GM06990 (cell line): Measurements from ENCODE around the gene GRIN2D.

ENCODE experiments used
- DNase-seq: peaks from one replicate; pipeline ENCODE4 v3.0.0-alpha.2; 2011; ENCODE audit not compliant: insufficient read length; ENCODE audit errors: extremely low read depth
- H3K27me3 ChIP-seq: replicated peaks from 2 replicates; pipeline ENCODE4 v1.6.0; 2011; ENCODE audit warnings: low read length; ENCODE audit not compliant: control insufficient read depth, insufficient read depth
- H3K36me3 ChIP-seq: 2 replicates; pipeline ENCODE4 v1.5.1; 2011; ENCODE audit warnings: low read length; ENCODE audit not compliant: control insufficient read depth, insufficient read depth
- H3K4me3 ChIP-seq: replicated peaks from 2 replicates; pipeline ENCODE4 v1.5.1; 2011; ENCODE audit warnings: low read depth, mild to moderate bottlenecking, control low read depth, low read length
- TF ChIP-seq, protein P1 (sequence below): IDR thresholded peaks from 2 replicates; pipeline ENCODE4 v1.5.1; 2011; ENCODE audit warnings: low read length, control low read depth, mild to moderate bottlenecking, inconsistent platforms; ENCODE audit not compliant: insufficient read depth, poor library complexity, severe bottlenecking

GRIN2D gene

DNA sequence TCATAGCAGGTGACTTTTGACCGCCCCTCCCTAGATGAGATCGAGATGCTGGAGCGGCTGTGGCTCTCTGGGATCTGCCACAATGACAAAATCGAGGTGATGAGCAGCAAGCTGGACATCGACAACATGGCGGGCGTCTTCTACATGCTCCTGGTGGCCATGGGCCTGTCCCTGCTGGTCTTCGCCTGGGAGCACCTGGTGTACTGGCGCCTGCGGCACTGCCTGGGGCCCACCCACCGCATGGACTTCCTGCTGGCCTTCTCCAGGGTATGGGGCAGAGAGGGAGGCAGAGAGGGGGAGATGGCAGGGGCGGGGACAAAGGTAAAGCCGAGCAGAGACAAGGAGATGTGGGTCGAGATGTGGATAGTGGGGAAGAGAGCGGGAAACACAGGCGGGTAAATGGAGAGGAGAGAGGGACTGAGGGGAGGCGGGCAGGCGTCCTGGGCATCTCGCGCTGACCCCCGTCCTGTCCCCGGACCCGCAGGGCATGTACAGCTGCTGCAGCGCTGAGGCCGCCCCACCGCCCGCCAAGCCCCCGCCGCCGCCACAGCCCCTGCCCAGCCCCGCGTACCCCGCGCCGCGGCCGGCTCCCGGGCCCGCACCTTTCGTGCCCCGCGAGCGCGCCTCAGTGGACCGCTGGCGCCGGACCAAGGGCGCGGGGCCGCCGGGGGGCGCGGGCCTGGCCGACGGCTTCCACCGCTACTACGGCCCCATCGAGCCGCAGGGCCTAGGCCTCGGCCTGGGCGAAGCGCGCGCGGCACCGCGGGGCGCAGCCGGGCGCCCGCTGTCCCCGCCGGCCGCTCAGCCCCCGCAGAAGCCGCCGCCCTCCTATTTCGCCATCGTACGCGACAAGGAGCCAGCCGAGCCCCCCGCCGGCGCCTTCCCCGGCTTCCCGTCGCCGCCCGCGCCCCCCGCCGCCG, 48.9 kb downstream of the GRIN2D start:
- Histone ChIP-seq H3K4me3 (no peak overlapping the region), H3K27me3 (no peaks in the 10 kb centered on the region; the same call in 1 of the 2 replicates), H3K36me3 (no peaks in the 10 kb centered on the region; the same call in 1 of the 2 replicates)
- DNase-seq, result no peak
- TF ChIP-seq, protein P1, sequence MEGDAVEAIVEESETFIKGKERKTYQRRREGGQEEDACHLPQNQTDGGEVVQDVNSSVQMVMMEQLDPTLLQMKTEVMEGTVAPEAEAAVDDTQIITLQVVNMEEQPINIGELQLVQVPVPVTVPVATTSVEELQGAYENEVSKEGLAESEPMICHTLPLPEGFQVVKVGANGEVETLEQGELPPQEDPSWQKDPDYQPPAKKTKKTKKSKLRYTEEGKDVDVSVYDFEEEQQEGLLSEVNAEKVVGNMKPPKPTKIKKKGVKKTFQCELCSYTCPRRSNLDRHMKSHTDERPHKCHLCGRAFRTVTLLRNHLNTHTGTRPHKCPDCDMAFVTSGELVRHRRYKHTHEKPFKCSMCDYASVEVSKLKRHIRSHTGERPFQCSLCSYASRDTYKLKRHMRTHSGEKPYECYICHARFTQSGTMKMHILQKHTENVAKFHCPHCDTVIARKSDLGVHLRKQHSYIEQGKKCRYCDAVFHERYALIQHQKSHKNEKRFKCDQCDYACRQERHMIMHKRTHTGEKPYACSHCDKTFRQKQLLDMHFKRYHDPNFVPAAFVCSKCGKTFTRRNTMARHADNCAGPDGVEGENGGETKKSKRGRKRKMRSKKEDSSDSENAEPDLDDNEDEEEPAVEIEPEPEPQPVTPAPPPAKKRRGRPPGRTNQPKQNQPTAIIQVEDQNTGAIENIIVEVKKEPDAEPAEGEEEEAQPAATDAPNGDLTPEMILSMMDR, result no peak

DNA sequence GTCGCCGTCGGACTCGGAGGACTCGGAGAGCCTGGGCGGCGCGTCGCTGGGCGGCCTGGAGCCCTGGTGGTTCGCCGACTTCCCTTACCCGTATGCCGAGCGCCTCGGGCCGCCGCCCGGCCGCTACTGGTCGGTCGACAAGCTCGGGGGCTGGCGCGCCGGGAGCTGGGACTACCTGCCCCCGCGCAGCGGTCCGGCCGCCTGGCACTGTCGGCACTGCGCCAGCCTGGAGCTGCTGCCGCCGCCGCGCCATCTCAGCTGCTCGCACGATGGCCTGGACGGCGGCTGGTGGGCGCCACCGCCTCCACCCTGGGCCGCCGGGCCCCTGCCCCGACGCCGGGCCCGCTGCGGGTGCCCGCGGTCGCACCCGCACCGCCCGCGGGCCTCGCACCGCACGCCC, 49.8 kb downstream of the GRIN2D start:
- Histone ChIP-seq H3K36me3 (no peaks in the 10 kb centered on the region; the same call in 1 of the 2 replicates), H3K27me3 (no peaks in the 10 kb centered on the region; the same call in 1 of the 2 replicates), H3K4me3 (no peak overlapping the region)
- TF ChIP-seq, protein P1, result no peak
- DNase-seq, result no peak
